Measurements from ENCODE around the gene MAP3K7CL.

GRCh38 chr21:29145852-29146453 lies 15.5 kb downstream of the MAP3K7CL start:
- TF ChIP-seq CTCF (IDR thresholded peaks at IDR 0.05; ENCODE audit: low read depth, low read length, missing input control) (no peak), GABPA (IDR thresholded peaks at IDR 0.05 in 1 of 2, conservative IDR thresholded peaks at IDR 0.05 in 1 of 2) (no peak), HNF4A (conservative IDR thresholded peaks at IDR 0.05) (no peak), TAF1 (conservative IDR thresholded peaks at IDR 0.05) (no peak), RAD21 (IDR thresholded peaks at IDR 0.05) (no peak), JUND (IDR thresholded peaks at IDR 0.05) (no peak), MAX (IDR thresholded peaks at IDR 0.05) (no peak), FOXA1 (IDR thresholded peaks at IDR 0.05) (no peak), SP1 (IDR thresholded peaks at IDR 0.05) (no peak)
- TF ChIP-seq, protein P1, sequence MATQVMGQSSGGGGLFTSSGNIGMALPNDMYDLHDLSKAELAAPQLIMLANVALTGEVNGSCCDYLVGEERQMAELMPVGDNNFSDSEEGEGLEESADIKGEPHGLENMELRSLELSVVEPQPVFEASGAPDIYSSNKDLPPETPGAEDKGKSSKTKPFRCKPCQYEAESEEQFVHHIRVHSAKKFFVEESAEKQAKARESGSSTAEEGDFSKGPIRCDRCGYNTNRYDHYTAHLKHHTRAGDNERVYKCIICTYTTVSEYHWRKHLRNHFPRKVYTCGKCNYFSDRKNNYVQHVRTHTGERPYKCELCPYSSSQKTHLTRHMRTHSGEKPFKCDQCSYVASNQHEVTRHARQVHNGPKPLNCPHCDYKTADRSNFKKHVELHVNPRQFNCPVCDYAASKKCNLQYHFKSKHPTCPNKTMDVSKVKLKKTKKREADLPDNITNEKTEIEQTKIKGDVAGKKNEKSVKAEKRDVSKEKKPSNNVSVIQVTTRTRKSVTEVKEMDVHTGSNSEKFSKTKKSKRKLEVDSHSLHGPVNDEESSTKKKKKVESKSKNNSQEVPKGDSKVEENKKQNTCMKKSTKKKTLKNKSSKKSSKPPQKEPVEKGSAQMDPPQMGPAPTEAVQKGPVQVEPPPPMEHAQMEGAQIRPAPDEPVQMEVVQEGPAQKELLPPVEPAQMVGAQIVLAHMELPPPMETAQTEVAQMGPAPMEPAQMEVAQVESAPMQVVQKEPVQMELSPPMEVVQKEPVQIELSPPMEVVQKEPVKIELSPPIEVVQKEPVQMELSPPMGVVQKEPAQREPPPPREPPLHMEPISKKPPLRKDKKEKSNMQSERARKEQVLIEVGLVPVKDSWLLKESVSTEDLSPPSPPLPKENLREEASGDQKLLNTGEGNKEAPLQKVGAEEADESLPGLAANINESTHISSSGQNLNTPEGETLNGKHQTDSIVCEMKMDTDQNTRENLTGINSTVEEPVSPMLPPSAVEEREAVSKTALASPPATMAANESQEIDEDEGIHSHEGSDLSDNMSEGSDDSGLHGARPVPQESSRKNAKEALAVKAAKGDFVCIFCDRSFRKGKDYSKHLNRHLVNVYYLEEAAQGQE (IDR thresholded peaks at IDR 0.05), result no peak
